ENCODE results near the gene GPR55. TPM values are rescaled to one million over a fixed set of nuclear protein-coding genes. Genes with fewer than 3 reads are reported as not detected.

GPR55 gene
- total RNA-seq, 1 experiment from 2014 or later, result not detected

DNA sequence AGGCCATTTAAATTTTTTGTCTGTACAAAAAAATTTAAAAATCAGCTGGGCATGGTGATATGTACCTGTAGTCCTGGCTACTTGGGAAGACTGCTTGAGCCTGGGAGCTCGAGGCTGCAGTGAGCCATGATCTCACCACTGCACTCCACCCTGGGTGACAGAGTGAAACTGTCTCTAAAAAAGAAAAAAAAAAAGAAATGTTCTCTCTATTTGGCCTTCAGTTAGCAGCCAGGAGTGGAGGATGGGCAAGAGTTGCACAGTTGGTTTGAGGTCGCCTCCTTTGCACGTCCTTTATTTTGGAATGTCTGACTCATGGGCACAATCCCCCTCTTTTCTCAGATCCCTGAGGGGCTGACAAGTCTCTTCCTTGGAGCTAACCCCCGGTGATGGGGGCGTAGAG is 34.0 kb downstream of the GPR55 start:
- in situ Hi-C loops (cut with HindIII; ENCODE audit: low sequenced_read_pairs), result no loop called here
- no peak for DNase-seq (ENCODE audit: low spot score)

GRCh38 chr2:230890646-230891045 is 34.4 kb downstream of the GPR55 start:
- in situ Hi-C loops (cut with HindIII; ENCODE audit: low sequenced_read_pairs), result no loop called here
- no peak for DNase-seq (ENCODE audit: low spot score)

- DNase-seq (ENCODE audit: low spot score), result no peak
- in situ Hi-C loops (cut with HindIII; ENCODE audit: low sequenced_read_pairs), result no loop called here
Observed at GRCh38 chr2:230889911-230890601, 35.0 kb downstream of the GPR55 start.

DNA sequence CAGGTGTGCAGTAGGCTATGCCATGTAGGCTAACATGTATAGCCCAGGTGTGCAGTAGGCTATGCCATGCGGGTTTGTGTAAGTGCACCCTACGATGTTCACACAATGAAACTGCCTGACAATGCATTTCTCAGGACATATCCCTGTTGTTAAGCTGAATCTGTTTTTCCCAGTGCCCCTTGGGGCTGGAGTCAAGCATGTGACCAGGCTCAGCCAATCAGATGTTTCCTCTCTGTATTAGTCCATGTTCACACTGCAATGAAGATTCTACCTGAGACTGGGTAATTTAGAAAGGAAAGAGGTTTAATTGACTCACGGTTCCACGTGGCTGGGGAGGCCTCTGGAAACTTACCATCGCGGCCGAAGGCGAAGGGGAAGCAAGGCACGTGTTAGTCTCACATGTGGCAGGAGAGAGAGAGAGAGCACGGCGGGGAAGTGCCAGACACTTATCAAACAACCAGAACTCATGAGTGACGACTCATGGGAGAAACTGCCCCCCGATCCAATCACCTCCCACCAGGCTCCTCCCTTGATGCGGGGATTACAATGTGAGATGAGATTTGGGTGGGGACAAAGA is 36.1 kb downstream of the GPR55 start:
- in situ Hi-C loops (cut with HindIII; ENCODE audit: low sequenced_read_pairs), result no loop called here
- DNase-seq (ENCODE audit: low spot score), result no peak

- in situ Hi-C loops (cut with HindIII; ENCODE audit: low sequenced_read_pairs), result no loop called here
- no peak for DNase-seq (ENCODE audit: low spot score)
Observed at GRCh38 chr2:230887342-230887741, 37.7 kb downstream of the GPR55 start.

GRCh38 chr2:230886671-230887071 is 38.4 kb downstream of the GPR55 start:
- in situ Hi-C loops (cut with HindIII; ENCODE audit: low sequenced_read_pairs), result no loop called here
- DNase-seq (ENCODE audit: low spot score), result no peak

- in situ Hi-C loops (cut with HindIII; ENCODE audit: low sequenced_read_pairs), result no loop called here
- no peak for DNase-seq (ENCODE audit: low spot score)
Observed at GRCh38 chr2:230886206-230886605, 38.8 kb downstream of the GPR55 start.

- in situ Hi-C loops (cut with HindIII; ENCODE audit: low sequenced_read_pairs), result no loop called here
- DNase-seq (ENCODE audit: low spot score), result peak; percentile 90
Observed at GRCh38 chr2:230885463-230886130, 39.4 kb downstream of the GPR55 start.

DNA sequence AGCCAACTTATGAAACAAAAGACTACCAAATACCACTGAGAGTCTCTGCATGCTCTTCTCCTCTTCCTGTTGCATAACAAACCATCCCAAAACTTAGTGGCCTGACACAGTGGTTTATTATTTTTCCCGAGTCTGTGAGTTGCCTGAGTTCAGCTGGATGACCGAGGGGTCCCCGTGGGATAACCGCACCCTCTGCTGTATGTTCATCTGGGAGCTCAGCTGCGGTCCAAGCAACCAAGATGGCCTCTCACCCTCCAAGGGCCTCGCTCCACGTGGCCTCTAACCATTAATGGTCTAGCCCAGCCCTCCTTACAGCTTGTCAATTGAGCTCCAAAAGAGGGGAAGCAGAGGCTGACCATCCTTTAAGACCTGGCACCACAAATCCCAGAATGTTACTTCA is 43.2 kb downstream of the GPR55 start:
- no peak for DNase-seq (ENCODE audit: low spot score)
- in situ Hi-C loops (cut with HindIII; ENCODE audit: low sequenced_read_pairs), result no loop called here

DNA sequence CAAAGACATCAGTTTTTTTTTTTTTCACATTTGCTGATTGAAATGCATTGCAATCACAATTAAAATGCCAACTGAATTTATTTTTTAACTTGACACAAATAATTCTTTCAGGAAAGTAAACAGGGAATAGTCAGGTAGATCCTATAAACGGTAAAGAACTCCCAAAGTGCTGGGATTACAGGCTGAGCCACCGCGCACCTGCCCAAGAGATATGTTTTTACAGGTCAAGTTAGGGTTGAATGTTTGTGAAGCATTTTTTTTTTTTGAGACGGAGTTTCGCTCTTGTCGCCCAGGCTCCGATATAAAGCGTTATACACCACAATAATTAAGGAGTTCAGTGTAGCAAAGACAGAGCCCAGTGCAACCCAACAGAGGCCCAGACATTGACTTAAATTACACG is 45.2 kb downstream of the GPR55 start:
- no peak for DNase-seq (ENCODE audit: low spot score)

GRCh38 chr2:230879271-230879882 is 45.7 kb downstream of the GPR55 start:
- DNase-seq (ENCODE audit: low spot score), result no peak
- in situ Hi-C loops (cut with HindIII; ENCODE audit: low sequenced_read_pairs), result no loop called here

More for the DNA sequence above, 45.2 kb downstream of the GPR55 start:
- in situ Hi-C loops (cut with HindIII; ENCODE audit: low sequenced_read_pairs), result no loop called here

DNA sequence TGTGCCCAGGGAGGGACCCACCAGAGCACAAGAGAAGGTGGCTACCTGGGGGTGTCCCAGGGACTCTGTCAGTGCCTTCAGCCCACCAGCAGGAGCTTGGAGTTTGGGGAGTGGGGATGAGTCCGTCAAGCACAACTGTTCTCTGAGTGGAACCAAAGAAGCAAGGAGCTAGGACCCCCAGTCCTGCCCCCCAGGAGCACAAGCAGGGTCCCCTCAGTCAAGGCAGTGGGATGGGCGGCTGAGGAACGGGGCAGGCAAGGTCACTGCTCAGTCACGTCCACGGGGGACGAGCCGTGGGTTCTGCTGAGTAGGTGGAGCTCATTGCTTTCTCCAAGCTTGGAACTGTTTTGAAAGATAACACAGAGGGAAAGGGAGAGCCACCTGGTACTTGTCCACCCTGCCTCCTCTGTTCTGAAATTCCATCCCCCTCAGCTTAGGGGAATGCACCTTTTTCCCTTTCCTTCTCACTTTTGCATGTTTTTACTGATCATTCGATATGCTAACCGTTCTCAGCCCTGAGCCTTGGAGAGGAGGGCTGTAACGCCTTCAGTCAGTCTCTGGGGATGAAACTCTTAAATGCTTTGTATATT is 46.3 kb downstream of the GPR55 start:
- DNase-seq (ENCODE audit: low spot score), result no peak
- in situ Hi-C loops (cut with HindIII; ENCODE audit: low sequenced_read_pairs), result no loop called here

- no peak for DNase-seq (ENCODE audit: low spot score)
- in situ Hi-C loops (cut with HindIII; ENCODE audit: low sequenced_read_pairs), result no loop called here
Observed at GRCh38 chr2:230877759-230878598, 47.1 kb downstream of the GPR55 start.

- in situ Hi-C loops (cut with HindIII; ENCODE audit: low sequenced_read_pairs), result no loop called here
- no peak for DNase-seq (ENCODE audit: low spot score)
Observed at GRCh38 chr2:230877116-230877758, 47.8 kb downstream of the GPR55 start.

GRCh38 chr2:230875347-230876315 is 49.4 kb downstream of the GPR55 start:
- no peak for DNase-seq (ENCODE audit: low spot score)
- in situ Hi-C loops (cut with HindIII; ENCODE audit: low sequenced_read_pairs), result no loop called here

DNA sequence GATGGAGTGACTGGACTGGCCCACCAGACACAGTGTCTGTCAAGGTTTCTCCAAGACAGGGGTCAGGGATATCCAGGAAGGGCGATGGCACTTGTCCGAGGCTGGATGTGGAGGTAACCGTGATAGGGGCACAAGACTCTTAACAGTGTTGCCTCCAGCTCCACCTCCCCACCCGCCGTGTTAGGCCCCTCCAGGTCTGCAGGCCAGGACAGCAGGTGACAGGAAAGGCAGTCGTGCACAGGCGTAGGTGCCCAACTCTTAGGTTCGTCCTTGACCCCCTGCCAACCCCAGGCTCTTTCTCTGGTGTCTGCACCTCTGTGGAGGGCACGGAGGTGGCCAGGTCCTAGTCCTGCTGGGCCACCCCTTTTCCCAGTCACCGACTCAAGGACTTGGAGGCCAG is 50.2 kb downstream of the GPR55 start:
- in situ Hi-C loops (cut with HindIII; ENCODE audit: low sequenced_read_pairs), result no loop called here
- DNase-seq (ENCODE audit: low spot score), result no peak

DNA sequence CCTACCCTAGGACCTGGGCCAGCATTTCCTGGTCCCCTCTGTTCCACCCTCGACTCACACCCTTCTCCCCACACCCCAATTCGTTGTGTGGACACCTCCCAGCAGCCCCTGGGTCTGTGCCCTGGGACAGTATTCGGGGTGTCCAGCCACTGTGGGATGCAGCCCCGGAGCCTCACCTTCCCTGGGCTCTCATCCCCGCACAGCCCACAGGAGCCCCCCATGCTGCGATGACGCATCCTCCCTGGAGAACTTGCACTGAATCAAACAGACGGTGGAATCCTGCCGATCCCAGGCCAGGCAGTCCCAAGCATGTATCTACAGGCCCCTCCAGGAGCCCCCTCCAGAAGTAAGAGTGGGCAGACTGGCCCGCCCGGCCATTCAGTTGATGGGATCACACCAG is 50.6 kb downstream of the GPR55 start:
- in situ Hi-C loops (cut with HindIII; ENCODE audit: low sequenced_read_pairs), result no loop called here
- no peak for DNase-seq (ENCODE audit: low spot score)
